Measurements from ENCODE around the gene SGMS1.
"Not testable (repeated sequence)": the region's sequence is repeated elsewhere in the genome, so short reads cannot be mapped to it uniquely, and the experiment has no call there.

Gene SGMS1

DNA sequence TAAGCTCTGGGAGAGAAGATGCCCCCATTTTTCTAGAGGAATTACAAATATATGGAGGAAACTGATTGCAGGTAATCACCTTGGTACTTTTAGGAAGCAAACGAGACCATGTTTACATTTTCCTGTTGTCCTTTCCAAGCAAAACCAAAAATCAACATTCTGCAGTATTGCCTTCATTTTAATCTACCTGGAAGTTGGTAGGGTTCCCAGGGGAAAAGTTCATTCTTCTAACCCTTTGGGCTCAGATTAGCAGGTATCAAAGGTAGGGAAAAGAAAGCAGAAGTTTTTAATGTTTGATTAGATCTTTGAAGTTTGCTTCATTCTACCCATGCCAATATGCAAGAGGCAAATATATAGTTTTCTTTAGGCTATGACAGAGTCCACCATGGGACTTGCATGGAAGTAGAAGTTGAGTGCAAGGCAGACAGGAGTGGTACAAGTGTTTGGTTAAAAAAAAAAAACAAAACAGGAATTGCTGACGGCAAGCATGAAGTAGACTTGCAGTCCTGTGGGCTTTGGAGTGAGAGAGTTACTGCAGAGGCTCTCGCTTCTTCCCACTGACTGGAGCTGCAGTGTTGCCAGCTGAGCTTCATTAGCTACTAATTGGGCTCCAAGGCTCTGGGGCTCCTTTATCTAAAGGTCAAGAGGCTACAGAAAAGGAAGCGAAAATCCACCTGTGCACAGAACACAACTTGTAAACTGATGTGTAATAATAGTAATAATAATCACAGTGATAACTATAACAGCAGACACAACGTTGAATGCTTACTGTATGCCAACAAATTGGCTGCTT lies 343.5 kb downstream of the SGMS1 start:
- in situ Hi-C loops (cut with MboI; ENCODE audit: low sequenced_read_pairs): no loop called here

DNA sequence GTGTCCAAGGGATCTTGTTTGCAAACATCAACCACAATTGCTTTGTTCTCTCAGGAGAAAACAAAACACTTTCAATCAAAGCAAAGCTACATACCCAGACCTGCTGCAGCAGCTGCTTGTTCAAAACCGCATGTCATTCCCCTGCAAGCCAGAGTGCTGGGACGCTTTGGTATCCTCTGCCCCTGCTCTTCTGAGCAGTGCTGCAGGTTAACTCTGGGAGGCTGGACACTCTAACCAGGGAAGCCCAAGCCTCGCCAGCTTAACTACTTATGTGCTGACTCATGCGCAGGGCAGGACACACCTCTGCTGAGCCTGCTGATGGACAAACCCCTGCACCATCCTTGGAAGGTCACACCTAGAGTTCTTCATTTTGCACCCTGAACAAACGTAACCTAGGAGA lies 344.3 kb downstream of the SGMS1 start:
- in situ Hi-C loops (cut with MboI; ENCODE audit: low sequenced_read_pairs): no loop called here

GRCh38 chr10:50275650-50276235 lies 348.0 kb downstream of the SGMS1 start:
- in situ Hi-C loops (cut with MboI; ENCODE audit: low sequenced_read_pairs): no loop called here

GRCh38 chr10:50272531-50272930 lies 351.2 kb downstream of the SGMS1 start:
- in situ Hi-C loops (cut with MboI; ENCODE audit: low sequenced_read_pairs): no loop called here

- in situ Hi-C loops (cut with MboI; ENCODE audit: low sequenced_read_pairs): no loop called here
These were observed 352.0 kb downstream of the SGMS1 start for GRCh38 chr10:50271564-50272250.

DNA sequence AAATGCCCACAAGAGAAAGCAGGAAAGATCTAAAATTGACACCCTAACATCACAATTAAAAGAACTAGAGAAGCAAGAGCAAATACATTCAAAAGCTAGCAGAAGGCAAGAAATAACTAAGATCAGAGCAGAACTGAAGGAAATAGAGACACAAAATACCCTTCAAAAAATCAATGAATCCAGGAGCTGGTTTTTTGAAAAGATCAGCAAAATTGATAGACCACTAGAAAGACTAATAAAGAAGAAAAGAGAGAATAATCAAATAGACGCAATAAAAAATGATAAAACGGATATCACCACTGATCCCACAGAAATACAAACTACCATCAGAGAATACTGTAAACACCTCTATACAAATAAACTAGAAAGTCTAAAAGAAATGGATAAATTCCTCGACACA lies 355.9 kb downstream of the SGMS1 start:
- in situ Hi-C loops (cut with MboI; ENCODE audit: low sequenced_read_pairs): not testable (repeated sequence)

GRCh38 chr10:50262625-50263024 lies 361.1 kb downstream of the SGMS1 start:
- in situ Hi-C loops (cut with MboI; ENCODE audit: low sequenced_read_pairs): not testable (repeated sequence)

- in situ Hi-C loops (cut with MboI; ENCODE audit: low sequenced_read_pairs): no loop called here
These were observed 362.9 kb downstream of the SGMS1 start for GRCh38 chr10:50260791-50261281.
